K562 (cell line): Measurements from ENCODE around the gene TNIP1. TPM values are rescaled to one million over a fixed set of nuclear protein-coding genes. Genes with fewer than 3 reads are reported as not detected.
A peak's percentile ranks its signal among the peaks of the same experiment; 100 is the strongest.

ENCODE experiments used
- ATAC-seq: fragments of 200-7000 bp; cut with Tn5 transposase; 3 replicates; pipeline ENCODE4 v1.9.1; 2020; ENCODE audit warnings: moderate library complexity
- BruUV-seq: library from RNA; stranded (reverse); fragments of 400-500 nt; replicated peaks from 2 replicates; lab custom pipeline; 2021; lab: Mats Ljungman, UMichigan
- CTCF ChIA-PET: fragments of 300-600 bp; formaldehyde crosslinking; extraction: SDS; loops from one replicate; lab custom pipeline; 2021; ENCODE audit warnings: low intra/inter-chr PET ratio; lab: Yijun Ruan, JAX
- POLR2A ChIA-PET: fragments of 300-600, 350-650 bp; sonication (Branson Sonifier 250); formaldehyde crosslinking; extraction: SDS; loops from one replicate; lab custom pipeline; 2021; ENCODE audit warnings: antibody characterized with exemption, inconsistent platforms; lab: Yijun Ruan, JAX
- DNase-seq, 4 experiments: peaks; one replicate each; pipeline versions ENCODE4 v3.0.0 to v3.0.0-alpha.2; 2011 to 2018; ENCODE audit warnings: low spot score in 3 of 4, mixed read lengths in 3 of 4; ENCODE audit errors: extremely low read depth in 1 of 4
- FAIRE-seq: peaks from 2 replicates; lab custom pipeline; 2011; peaks lifted over from hg19 to GRCh38; lab: Jason Lieb, UNC
- H2AFZ ChIP-seq: 2 replicates; pipeline ENCODE4 v1.6.0; 2011; ENCODE audit warnings: low read depth, low read length, control low read depth, inconsistent platforms
- H3K27ac ChIP-seq: fragments of 200-600 bp; 3 replicates; pipeline ENCODE4 v1.8.0; 2011; ENCODE audit warnings: low read depth, mild to moderate bottlenecking, control low read depth, inconsistent platforms, low read length, moderate library complexity, mixed read lengths; ENCODE audit errors: extremely low read depth
- H3K27me3 ChIP-seq, 2 experiments: fragments of 300-600 bp in 1 of 2; 2 replicates in 1 of 2; 3 replicates in 1 of 2; pipeline versions ENCODE4 v1.6.0 to v1.8.0; 2011; ENCODE audit warnings: inconsistent platforms in 2 of 2, low read length in 2 of 2, mild to moderate bottlenecking in 1 of 2, mixed read lengths in 1 of 2, moderate library complexity in 1 of 2; ENCODE audit not compliant: control insufficient read depth in 2 of 2, insufficient read depth in 2 of 2
- H3K36me3 ChIP-seq: fragments of 300-600 bp; 3 replicates; pipeline ENCODE4 v1.8.0; 2011; ENCODE audit warnings: mild to moderate bottlenecking, low read length, inconsistent platforms; ENCODE audit not compliant: control insufficient read depth, insufficient read depth
- H3K4me1 ChIP-seq, 2 experiments: fragments of 200-600 bp in 1 of 2; replicated peaks in 1 of 2; 2 replicates in 1 of 2; 3 replicates in 1 of 2; pipeline versions ENCODE4 v1.5.1 to v1.8.0; 2011; ENCODE audit warnings: inconsistent platforms in 2 of 2, low read length in 2 of 2, mild to moderate bottlenecking in 1 of 2, mixed read lengths in 1 of 2, moderate library complexity in 1 of 2; ENCODE audit not compliant: control insufficient read depth in 2 of 2, insufficient read depth in 2 of 2
- H3K4me2 ChIP-seq: 2 replicates; pipeline ENCODE4 v1.6.1; 2011; ENCODE audit warnings: low read length, control low read depth, inconsistent platforms, mixed read lengths; ENCODE audit not compliant: insufficient read depth
- H3K4me3 ChIP-seq: fragments of 200-600 bp; sonication (generic), shearing (Covaris generic); 2 replicates; pipeline ENCODE4 v1.5.1; 2016; ENCODE audit warnings: control low read depth, inconsistent platforms
- H3K79me2 ChIP-seq: fragments of 200-600 bp; 3 replicates; pipeline ENCODE4 v1.8.0; 2011; ENCODE audit warnings: low read length, inconsistent platforms; ENCODE audit not compliant: control insufficient read depth, insufficient read depth
- H3K9ac ChIP-seq, 2 experiments: 2 replicates each; pipeline versions ENCODE4 v1.6.0 to v1.6.1; 2011; ENCODE audit warnings: low read depth in 2 of 2, low read length in 2 of 2, control low read depth in 1 of 2, inconsistent platforms in 1 of 2, mild to moderate bottlenecking in 1 of 2, mixed read lengths in 1 of 2; ENCODE audit not compliant: insufficient read depth in 1 of 2
- H3K9me1 ChIP-seq: one replicate; pipeline ENCODE4 v1.6.0; 2011; ENCODE audit warnings: inconsistent platforms, mild to moderate bottlenecking, low read length, moderate library complexity; ENCODE audit not compliant: control insufficient read depth, insufficient read depth
- H3K9me3 ChIP-seq: replicated peaks from 2 replicates; pipeline ENCODE4 v1.5.1; 2011; ENCODE audit warnings: low read depth, low read length, inconsistent platforms; ENCODE audit not compliant: control insufficient read depth, insufficient read depth
- H4K20me1 ChIP-seq: replicated peaks from 2 replicates; pipeline ENCODE4 v1.6.1; 2011; ENCODE audit warnings: low read length, inconsistent platforms, mixed read lengths; ENCODE audit not compliant: control insufficient read depth, insufficient read depth
- EZH2 ChIP-seq: IDR thresholded peaks from 2 replicates; pipeline ENCODE4 v1.6.1; 2012; ENCODE audit warnings: low read depth, mild to moderate bottlenecking, inconsistent platforms, low read length, borderline replicate concordance
- FOXJ2 ChIP-seq: fragments of 200-800 bp; sonication (Bioruptor generic); IDR thresholded peaks from 2 replicates; pipeline ENCODE4 v1.6.1; 2016; ENCODE audit warnings: missing genetic modification characterization, missing compliant biosample characterization
- LCOR ChIP-seq: sonication (generic); formaldehyde crosslinking; IDR thresholded peaks from 2 replicates; pipeline ENCODE4 v1.8.0; 2022; ENCODE audit warnings: mild to moderate bottlenecking, missing genetic modification reagents
- MAFF ChIP-seq: IDR thresholded peaks from 2 replicates; pipeline ENCODE4 v1.6.1; 2012; ENCODE audit warnings: low read length, improper control_type of control experiment
- MEF2A ChIP-seq: IDR thresholded peaks from 2 replicates; pipeline ENCODE4 v1.6.1; 2011; ENCODE audit warnings: low read depth, mild to moderate bottlenecking, low read length, moderate library complexity; ENCODE audit not compliant: control insufficient read depth
- MTA1 ChIP-seq: fragments of 450-650 bp; IDR thresholded peaks from 2 replicates; pipeline ENCODE4 v1.6.1; 2017; ENCODE audit warnings: borderline replicate concordance
- SAFB ChIP-seq: fragments of 200-400 bp; formaldehyde crosslinking; IDR thresholded peaks from 2 replicates; pipeline ENCODE4 v1.6.1; 2017; ENCODE audit warnings: low read depth, low read length, borderline replicate concordance
- STAT5B ChIP-seq: fragments of 250-450 bp; sonication (Bioruptor Pico); IDR thresholded peaks from 2 replicates; pipeline ENCODE4 v1.8.0; 2021; ENCODE audit warnings: mild to moderate bottlenecking, inconsistent platforms
- ZNF518B ChIP-seq: fragments of 250-450 bp; sonication (Bioruptor Pico); IDR thresholded peaks from 2 replicates; pipeline ENCODE4 v1.5.0; 2021; ENCODE audit warnings: mild to moderate bottlenecking, moderate library complexity
- WGBS: fragments of 100-300 bp; shearing (Covaris generic); methylation state at CpG from one replicate; pipeline ENCODE4 v1.1.6; 2016; ENCODE audit warnings: low coverage, mixed read lengths; ENCODE audit not compliant: insufficient coverage; ENCODE audit errors: missing lambda C conversion rate; 5-methylcytosine and 5-hydroxymethylcytosine counted together
- in situ Hi-C: fragments of 300-500 bp; cut with MboI; formaldehyde crosslinking; loops from 4 replicates; pipeline ENCODE4 v1.15.0; 2018; ENCODE audit warnings: inconsistent platforms, mixed read lengths
- intact Hi-C: fragments of 100-400 bp; cut with micrococcal nuclease; formaldehyde crosslinking; loops from 2 replicates; pipeline ENCODE4 v1.14.2; 2022
- polyA plus RNA-seq, 8 experiments: library from polyadenylated mRNA; depleted of rRNA in 4 of 8; stranded (reverse) in 5 of 8; unstranded in 3 of 8; fragments of >200 nt; fragmentation: Nextera tagmentation in 2 of 8; fragmentation: Illumina TruSeq in 1 of 8; extraction: Ambion mirVana in 2 of 8; extraction: Trizol in 1 of 8; gene quantifications; 2 replicates each; pipeline versions ENCODE4 v1.2.1 to v1.2.3, GENCODE V29; 2011 to 2014; ENCODE audit warnings: inconsistent platforms in 1 of 8, missing spikeins in 1 of 8
- total RNA-seq, 7 experiments: library from RNA; depleted of rRNA in 6 of 7; stranded (reverse); fragments of >200 nt in 6 of 7; fragmentation: Illumina TruSeq in 2 of 7; extraction: Trizol in 2 of 7; gene quantifications; 2 replicates each; pipeline versions ENCODE4 v1.2.1 to v1.2.3, GENCODE V29; 2011 to 2021; ENCODE audit warnings: low replicate concordance in 1 of 7
- TF ChIP-seq, protein P1 (sequence below): sonication (generic); formaldehyde crosslinking; IDR thresholded peaks from 2 replicates; pipeline ENCODE4 v1.8.0; 2022; ENCODE audit warnings: mild to moderate bottlenecking, low read depth, missing genetic modification reagents

Gene TNIP1
- total and polyA plus RNA-seq, 9 of the 15 experiments (the other 6 are each of a cell fraction or from before 2014, with no cell fraction given): 0.46 to 41.0 (median 24.6) TPM

DNA sequence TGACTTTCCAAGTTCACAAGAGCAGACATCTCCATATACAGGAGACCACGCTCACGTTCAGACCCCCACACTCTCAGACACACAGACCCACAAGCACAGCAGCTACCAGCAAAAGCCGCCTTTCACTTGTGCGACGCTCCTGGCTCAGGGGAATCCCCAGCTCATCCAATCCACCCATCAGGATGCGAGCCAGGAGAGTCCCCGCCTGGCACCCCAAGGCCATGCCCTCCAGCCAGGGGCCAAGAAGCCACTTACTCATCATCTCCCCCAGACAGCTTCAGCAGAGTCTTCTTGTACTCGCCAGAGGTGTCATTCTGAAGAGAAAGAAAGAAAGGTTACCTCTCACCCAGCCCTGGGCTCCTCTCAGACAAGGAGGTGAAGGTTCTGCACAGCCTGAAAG is 47.1 kb upstream of the TNIP1 start:
- Histone ChIP-seq H4K20me1 (no peaks in the 10 kb centered on the region), H3K4me1 (peaks cover 5 to 6% of the 10 kb centered on the region in 2 experiments; a peak in 4 of 5 replicates), H3K9me3 (no peaks in the 10 kb centered on the region), H3K27me3 (peaks cover 0 to 12% of the 10 kb centered on the region in 2 experiments; a peak in 1 of 5 replicates), H2AFZ (no peak overlapping the region), H3K36me3 (no peaks in the 10 kb centered on the region), H3K9me1 (peaks cover 4% of the 10 kb centered on the region), H3K4me3 (no peak overlapping the region), H3K27ac (no peak overlapping the region), H3K4me2 (no peak overlapping the region), H3K79me2 (no peaks in the 10 kb centered on the region)
- no TSS peak for BruUV-seq
- ChIA-PET POLR2A (no interaction called here), CTCF (interaction anchor here (2.2 kb wide), 1 partner anchor 36 kb away, joined by 10 read pairs; no protein-coding TSS in a partner anchor)
- in situ Hi-C loops: loop anchor here (10.0 kb wide), 1 partner anchor 397 kb away; no protein-coding TSS in a partner anchor
- 21% methylated on average over 8 of the region's 8 CpGs for WGBS
- DNase-seq: no peak
- ATAC-seq: no peak
- TF ChIP-seq FOXJ2 (tag): no peak
- TF ChIP-seq, all 486 proteins: peak for 0
- FAIRE-seq: no peak
- no peak overlapping the region for H3K9ac ChIP-seq
- intact Hi-C loops: loop anchor here (5.0 kb wide), 2 partner anchors 394 to 524 kb away; no protein-coding TSS in a partner anchor

GRCh38 chr5:151126199-151126645 is 45.4 kb upstream of the TNIP1 start:
- DNase-seq: peak; percentile 84 to 91 (median 90)
- in situ Hi-C loops (loop anchor here (10.0 kb wide), 1 partner anchor 399 kb away; no protein-coding TSS in a partner anchor), intact Hi-C loops (loop anchor here (1.0 to 5.0 kb wide), 5 partner anchors 39 to 526 kb away; no protein-coding TSS in a partner anchor)
- peak overlapping the region; percentile 18; the same call in 1 of the 2 replicates for H3K4me2 ChIP-seq
- FAIRE-seq: peak; percentile 96
- H3K4me3 ChIP-seq: no peak overlapping the region
- H3K9me1 ChIP-seq: peaks cover 4% of the 10 kb centered on the region
- H3K9ac ChIP-seq: no peak overlapping the region
- ChIA-PET POLR2A (interaction anchor here (0.6 to 1.8 kb wide), 11 partner anchors 17 to 843 kb away, joined by 3 to 10 read pairs (median 3); no protein-coding TSS in a partner anchor), CTCF (interaction anchor here (0.6 to 2.2 kb wide), 4 partner anchors 32 to 190 kb away, joined by 3 to 30 read pairs (median 10); partner anchors contain the start of gene ANXA6)
- H3K27ac ChIP-seq: no peak overlapping the region
- ATAC-seq: peak; percentile 96
- under 1% methylated on average over 8 of the region's 9 CpGs for WGBS
- H3K79me2 ChIP-seq: no peaks in the 10 kb centered on the region
- no peaks in the 10 kb centered on the region for H3K9me3 ChIP-seq
- peaks cover 0 to 11% of the 10 kb centered on the region in 2 experiments; a peak in 1 of 5 replicates for H3K27me3 ChIP-seq
- H3K4me1 ChIP-seq: peaks cover 7 to 8% of the 10 kb centered on the region in 2 experiments; a peak in 4 of 5 replicates
- no peaks in the 10 kb centered on the region for H3K36me3 ChIP-seq
- no TSS peak for BruUV-seq
- no peak overlapping the region for H2AFZ ChIP-seq
- no peaks in the 10 kb centered on the region for H4K20me1 ChIP-seq
- TF ChIP-seq FOXJ2 (tag): no peak
- TF ChIP-seq MTA1: no peak
- TF ChIP-seq STAT5B: no peak
- TF ChIP-seq MAFF: no peak
- TF ChIP-seq SAFB: no peak
- TF ChIP-seq EZH2: no peak
- no peak for TF ChIP-seq MEF2A
- TF ChIP-seq LCOR (CRISPR knock-in tag): no peak
- TF ChIP-seq ZNF518B (CRISPR knock-in tag): no peak
- TF ChIP-seq, protein P1, sequence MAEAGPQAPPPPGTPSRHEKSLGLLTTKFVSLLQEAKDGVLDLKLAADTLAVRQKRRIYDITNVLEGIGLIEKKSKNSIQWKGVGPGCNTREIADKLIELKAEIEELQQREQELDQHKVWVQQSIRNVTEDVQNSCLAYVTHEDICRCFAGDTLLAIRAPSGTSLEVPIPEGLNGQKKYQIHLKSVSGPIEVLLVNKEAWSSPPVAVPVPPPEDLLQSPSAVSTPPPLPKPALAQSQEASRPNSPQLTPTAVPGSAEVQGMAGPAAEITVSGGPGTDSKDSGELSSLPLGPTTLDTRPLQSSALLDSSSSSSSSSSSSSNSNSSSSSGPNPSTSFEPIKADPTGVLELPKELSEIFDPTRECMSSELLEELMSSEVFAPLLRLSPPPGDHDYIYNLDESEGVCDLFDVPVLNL (CRISPR knock-in tag): no peak
